ENCODE data around the gene ZNF43.
"Not testable (repeated sequence)": the region's sequence is repeated elsewhere in the genome, so short reads cannot be mapped to it uniquely, and the experiment has no call there.

Gene ZNF43

DNA sequence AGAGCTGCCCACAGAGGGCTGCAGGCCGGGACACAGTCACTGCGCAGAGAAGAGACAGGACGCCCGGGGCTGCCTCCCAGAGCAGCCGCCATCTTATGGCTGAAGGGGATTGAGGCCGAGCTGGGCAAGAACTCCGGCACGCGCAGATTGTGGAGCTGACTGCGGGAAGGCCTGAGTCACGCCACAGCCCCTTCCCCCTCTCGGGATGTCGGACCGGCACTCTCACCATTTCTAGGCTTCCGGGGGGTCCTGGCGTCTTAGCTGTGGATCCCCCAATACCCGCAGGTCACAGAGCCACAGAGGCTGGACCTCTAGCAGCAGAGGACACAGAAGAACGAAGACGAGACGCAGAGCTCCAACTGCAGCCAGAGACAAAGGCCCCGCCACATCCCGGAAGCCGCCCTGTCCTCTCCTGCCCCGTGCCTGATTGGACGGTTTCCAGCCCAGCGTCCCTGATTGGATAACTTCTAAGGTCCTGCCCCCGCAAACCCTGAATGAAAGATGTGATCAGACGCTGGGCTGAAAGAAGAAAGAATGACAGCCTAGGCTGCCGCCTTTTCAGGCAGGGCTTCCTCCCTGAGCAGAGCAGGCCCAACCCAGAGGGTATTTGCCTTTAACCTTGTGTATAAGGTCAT lies at the start of gene ZNF43:
ZNF43 (minus strand) TSS at position 373 of the 635 bp plus-strand sequence; CDS start at position 229, 144 bp downstream.
- DNase-seq = peak; percentile 96

DNA sequence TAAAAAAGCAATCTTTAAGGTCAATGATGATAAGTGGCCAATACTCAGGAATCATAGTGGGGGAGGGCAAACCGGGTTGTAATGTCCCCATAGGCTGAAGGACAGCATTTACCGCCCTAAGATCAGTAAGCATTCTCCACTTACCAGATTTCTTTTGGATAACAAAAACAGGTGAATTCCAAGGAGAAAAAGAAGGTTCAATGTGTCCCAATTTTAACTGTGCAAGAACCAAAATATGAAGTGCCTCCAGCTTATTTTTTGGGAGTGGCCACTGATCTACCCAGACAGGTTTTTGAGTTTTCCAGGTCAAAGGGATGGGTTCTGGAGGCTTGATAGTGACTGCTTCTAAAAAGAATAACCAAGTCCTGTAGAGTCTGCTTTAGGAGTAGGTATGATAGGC lies 49.5 kb upstream of the ZNF43 start:
- DNase-seq = not testable (repeated sequence)

- DNase-seq = not testable (repeated sequence)
These were observed 48.8 kb upstream of the ZNF43 start for GRCh38 chr19:21884786-21885185.

DNA sequence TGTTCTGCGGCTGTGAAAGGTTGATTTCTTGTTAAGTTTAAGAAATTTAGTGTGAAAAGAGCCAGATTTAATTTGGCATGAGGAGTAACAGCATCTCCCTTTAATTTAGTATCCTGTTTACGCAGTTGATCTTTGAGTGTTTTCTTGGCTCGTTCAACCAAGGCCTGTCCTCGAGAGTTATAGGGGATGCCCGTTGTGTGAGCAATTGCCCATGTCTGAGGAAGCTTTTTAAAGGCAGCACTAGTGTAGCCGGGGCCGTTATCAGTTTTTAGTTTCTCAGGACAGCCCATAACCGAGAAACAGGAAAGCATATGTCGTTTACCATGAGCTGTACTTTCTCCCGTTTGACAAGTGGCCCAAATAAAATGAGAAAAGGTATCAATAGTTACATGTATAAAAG lies 47.5 kb upstream of the ZNF43 start:
- DNase-seq = no peak

GRCh38 chr19:21880761-21881160 lies 44.8 kb upstream of the ZNF43 start:
- DNase-seq = peak; percentile 11

- no peak for DNase-seq
These were observed 42.7 kb upstream of the ZNF43 start for GRCh38 chr19:21878646-21879045.

DNA sequence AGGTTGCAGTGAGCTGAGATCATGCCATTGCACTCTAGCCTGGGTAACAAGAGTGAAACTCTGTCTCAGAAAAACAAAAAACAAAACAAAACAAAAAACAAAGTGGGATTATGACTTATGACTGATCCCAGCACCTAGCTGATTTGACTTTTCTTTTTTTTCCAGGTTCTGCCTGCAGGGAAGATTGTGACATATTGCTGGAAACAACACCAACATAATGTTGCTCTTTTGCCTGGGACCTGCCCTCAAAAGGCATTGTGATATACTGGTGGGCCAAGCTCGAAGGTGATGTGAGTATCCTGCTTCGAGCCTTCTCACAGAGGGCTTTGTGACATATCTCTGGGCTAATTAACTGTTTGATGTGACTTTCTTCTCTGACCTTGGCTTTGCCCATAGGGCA lies 42.0 kb upstream of the ZNF43 start:
- DNase-seq = no peak

DNA sequence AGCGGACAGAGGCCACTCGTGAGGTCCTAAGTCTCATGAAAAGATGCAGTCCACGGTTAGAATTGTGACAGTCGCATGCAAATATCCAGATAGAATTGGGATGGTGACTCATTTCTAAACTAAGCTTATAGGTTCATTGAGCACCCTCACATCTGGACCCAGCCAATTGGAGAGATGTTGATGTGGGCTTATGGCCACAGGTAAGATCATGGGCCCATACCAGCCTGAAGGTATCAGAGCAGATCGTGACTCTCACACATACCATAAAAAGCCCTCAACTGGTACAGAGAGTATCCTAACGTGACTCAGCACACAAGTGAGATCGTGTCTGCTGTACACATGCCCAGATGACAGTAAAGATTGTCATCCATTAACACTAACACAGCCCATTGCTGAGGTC lies 40.6 kb upstream of the ZNF43 start:
- not testable (repeated sequence) for DNase-seq

DNA sequence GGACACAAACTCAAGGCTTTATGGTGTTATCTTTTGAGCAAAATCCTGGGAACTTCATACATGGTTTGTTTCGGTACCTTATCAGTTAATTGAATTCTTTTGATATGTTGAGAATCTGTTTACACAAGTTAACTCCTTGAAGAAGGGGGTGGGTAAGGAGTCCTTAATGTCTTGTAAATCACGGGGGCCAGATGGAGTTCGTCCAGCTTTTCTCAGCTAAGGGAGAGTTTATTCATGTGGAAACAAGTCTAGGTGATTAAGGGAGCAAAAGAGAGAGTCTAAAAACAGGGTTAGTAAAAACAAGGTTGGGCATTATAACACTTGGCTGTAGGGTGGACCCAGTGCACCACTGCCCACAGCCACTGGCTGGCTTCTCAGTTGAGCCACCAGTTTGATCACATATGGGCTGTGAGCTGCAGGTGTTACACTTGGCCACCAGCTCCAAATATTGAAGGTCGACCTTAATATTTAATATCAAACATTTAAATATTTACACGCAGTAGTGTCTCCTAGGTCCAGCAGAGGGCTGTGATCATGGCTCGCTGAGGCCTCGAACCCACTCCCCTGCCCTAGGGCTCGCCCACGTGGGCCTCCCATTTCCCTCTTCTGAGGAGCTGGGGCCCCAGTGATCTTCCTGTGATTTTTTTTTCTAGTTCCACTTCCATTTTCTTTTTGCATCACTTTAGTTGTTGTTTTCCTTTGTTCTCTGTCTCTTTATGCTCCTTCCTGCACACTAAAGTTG lies 21.0 kb upstream of the ZNF43 start:
- DNase-seq = no peak

GRCh38 chr19:21851596-21852345 lies 15.8 kb upstream of the ZNF43 start:
- DNase-seq = peak; percentile 93

DNA sequence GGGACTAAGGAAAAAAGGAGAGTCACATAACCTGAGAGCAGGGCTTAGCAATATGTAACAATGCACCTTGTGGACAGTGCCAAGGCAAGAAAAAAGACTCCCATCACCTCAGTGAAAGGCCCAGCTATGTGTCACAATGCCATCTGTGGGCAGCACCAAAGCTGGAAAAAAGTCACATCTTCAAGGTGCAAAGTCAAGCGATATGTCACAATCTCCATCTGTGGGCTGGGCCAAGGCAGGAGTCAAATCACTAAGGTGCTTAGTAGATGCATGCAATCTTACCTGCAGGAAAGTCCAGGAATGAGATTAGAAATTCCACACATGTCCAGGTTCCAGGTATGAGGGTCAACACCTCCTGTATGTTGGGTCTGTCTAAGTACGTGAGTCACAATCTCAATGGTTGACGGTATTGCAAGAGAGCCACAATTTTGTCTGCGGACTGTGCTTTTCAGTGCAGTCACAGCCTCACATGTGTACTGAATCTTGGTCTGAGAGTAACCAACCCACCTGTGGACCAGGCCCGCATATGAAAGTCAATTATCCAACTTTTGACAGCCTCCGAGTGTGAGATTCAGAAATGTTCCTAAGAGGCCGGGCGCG lies 14.8 kb upstream of the ZNF43 start:
- no peak for DNase-seq

GRCh38 chr19:21848706-21849105 lies 12.7 kb upstream of the ZNF43 start:
- DNase-seq = no peak

GRCh38 chr19:21843081-21843480 lies 7.1 kb upstream of the ZNF43 start:
- no peak for DNase-seq

- no peak for DNase-seq
These were observed 5.6 kb upstream of the ZNF43 start for GRCh38 chr19:21841488-21842097.

DNA sequence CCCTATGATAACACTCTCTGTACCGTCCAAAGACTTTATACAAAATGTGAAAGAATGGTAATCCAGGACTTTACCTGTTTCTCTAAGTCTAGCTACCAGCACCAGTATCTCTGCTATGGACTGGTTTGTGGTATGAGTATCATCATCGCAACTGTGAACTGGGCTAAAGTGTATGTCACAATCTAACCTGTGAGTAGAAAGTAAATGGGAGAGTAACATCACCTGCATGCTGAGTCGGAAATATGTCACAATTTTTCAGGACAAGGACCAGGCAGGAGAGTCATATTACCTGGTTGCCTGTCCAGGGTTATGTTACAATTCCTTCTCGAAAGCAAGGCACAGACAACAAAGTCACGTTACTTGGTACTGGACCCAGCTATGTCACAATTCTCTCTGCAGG lies 5.1 kb upstream of the ZNF43 start:
- no peak for DNase-seq

- DNase-seq = no peak
These were observed 4.0 kb upstream of the ZNF43 start for GRCh38 chr19:21839976-21840375.

- no peak for DNase-seq
These were observed 2.7 kb upstream of the ZNF43 start for GRCh38 chr19:21838646-21839045.

- DNase-seq = peak; percentile 15
These were observed 563 bp downstream of the ZNF43 start for GRCh38 chr19:21835429-21835809.

DNA sequence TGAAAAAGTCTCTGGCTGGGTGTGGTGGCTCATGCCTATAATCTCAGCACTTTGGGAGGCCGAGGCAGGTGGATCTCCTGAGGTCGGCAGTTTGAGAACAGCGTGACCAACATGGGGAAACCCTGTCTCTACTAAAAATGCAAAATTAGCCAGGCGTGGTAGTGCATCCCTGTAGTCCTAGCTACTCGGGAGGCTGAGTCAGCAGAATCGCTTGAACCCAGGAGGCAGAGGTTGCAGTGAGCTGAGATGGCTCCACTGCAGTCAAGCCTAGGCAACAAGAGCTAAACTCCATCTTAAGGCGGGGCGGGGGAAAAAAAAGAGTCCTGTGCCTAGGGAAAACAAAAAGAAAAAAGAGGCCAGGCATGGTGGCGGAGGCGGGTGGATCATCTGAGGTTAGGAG lies 2.2 kb downstream of the ZNF43 start:
- DNase-seq = no peak

GRCh38 chr19:21824679-21825078 lies 11.3 kb downstream of the ZNF43 start:
- DNase-seq = no peak

DNA sequence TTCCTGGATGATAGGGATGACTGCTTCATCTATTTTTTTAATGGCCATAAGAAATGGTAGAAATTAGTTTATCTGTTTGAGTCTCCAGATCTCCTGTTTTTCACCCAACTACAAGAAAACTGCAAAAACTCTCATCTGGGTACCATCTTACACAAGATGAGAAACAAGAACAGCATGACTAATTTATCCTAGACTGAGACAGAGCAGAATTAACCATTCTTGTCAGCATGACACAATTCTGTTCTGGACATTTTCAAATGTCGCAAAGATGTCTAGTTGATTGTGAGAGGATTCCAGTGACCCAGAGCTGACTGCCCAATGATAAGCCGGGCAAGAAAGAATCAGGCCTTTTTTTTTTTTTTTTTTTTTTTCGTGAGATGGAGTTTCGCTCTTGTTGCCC lies 12.8 kb downstream of the ZNF43 start:
- no peak for DNase-seq

DNA sequence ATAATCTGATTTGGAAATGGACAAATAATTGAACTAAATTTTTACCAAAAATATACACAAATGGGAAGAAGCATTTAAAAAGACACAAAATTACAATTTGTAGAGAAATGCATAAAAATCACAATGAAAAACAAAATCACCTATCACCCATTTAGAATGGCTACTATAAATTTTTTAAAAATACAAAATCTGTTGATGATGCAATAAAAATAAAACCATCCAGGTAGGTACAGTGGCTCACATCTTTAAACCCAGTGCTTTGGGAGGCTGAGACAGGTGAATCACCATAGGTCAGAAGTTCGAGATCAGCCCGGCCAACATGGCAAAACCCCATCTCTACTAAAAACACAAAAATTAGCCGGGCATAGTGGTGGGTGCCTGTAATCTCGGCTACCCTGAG lies 23.5 kb downstream of the ZNF43 start:
- DNase-seq = no peak

- DNase-seq = not testable (repeated sequence)
These were observed 27.5 kb downstream of the ZNF43 start for GRCh38 chr19:21808400-21809000.

Measured in stimulated activated CD4-positive, alpha-beta T cell treated with anti-CD3 and anti-CD28 coated beads, Interleukin-4, amount 100 ng/mL, for 24 hours (primary cell).